Measurements from ENCODE around the gene TIGD2. TPM values are rescaled to one million over a fixed set of nuclear protein-coding genes. Genes with fewer than 3 reads are reported as not detected.

The TIGD2 gene
- total RNA-seq, 1 donor from 2014 or later = 10.8 TPM

- no peak for TF ChIP-seq CTCF (IDR thresholded peaks at IDR 0.05; ENCODE audit: unreplicated experiment)
- H3K9me3 Mint-ChIP-seq = no peaks in the 10 kb centered on the region
- peak overlapping the region; percentile 77 for H3K4me3 Mint-ChIP-seq
- H3K36me3 Mint-ChIP-seq = peaks cover 14% of the 10 kb centered on the region
- H3K27me3 Mint-ChIP-seq (ENCODE audit: low read depth) = peaks cover 6% of the 10 kb centered on the region
- H3K27ac Mint-ChIP-seq = peak overlapping the region; percentile 82
- DNase-seq (ENCODE audit: low spot score in 2 of 2, unreplicated experiment in 2 of 2) = no peak
- peaks cover 26% of the 10 kb centered on the region for H3K4me1 Mint-ChIP-seq
These were observed 770 bp upstream of the TIGD2 start for GRCh38 chr4:89110541-89110985.

GRCh38 chr4:89111833-89112563 lies 665 bp downstream of the TIGD2 start:
- no peak for TF ChIP-seq CTCF (IDR thresholded peaks at IDR 0.05; ENCODE audit: unreplicated experiment)
- Mint-ChIP-seq H3K4me1 (peaks cover 28% of the 10 kb centered on the region), H3K36me3 (peaks cover 14% of the 10 kb centered on the region), H3K4me3 (peak overlapping the region; percentile 77), H3K9me3 (no peaks in the 10 kb centered on the region), H3K27ac (peak overlapping the region; percentile 93), H3K27me3 (ENCODE audit: low read depth) (peaks cover 6% of the 10 kb centered on the region)
- DNase-seq (ENCODE audit: low spot score in 2 of 2, unreplicated experiment in 2 of 2) = no peak

GRCh38 chr4:89113415-89113814 lies 2.1 kb downstream of the TIGD2 start:
- H3K4me1 Mint-ChIP-seq = peaks cover 28% of the 10 kb centered on the region
- H3K36me3 Mint-ChIP-seq = peaks cover 14% of the 10 kb centered on the region
- H3K27ac Mint-ChIP-seq = no peak overlapping the region
- no peak for TF ChIP-seq CTCF (IDR thresholded peaks at IDR 0.05; ENCODE audit: unreplicated experiment)
- no peaks in the 10 kb centered on the region for H3K9me3 Mint-ChIP-seq
- H3K4me3 Mint-ChIP-seq = no peak overlapping the region
- no peaks in the 10 kb centered on the region for H3K27me3 Mint-ChIP-seq (ENCODE audit: low read depth)
- no peak for DNase-seq (ENCODE audit: low spot score in 2 of 2, unreplicated experiment in 2 of 2)

- H3K27ac Mint-ChIP-seq = no peak overlapping the region
- H3K4me3 Mint-ChIP-seq = no peak overlapping the region
- H3K36me3 Mint-ChIP-seq = peaks cover 14% of the 10 kb centered on the region
- no peaks in the 10 kb centered on the region for H3K27me3 Mint-ChIP-seq (ENCODE audit: low read depth)
- H3K4me1 Mint-ChIP-seq = peaks cover 28% of the 10 kb centered on the region
- H3K9me3 Mint-ChIP-seq = no peaks in the 10 kb centered on the region
- no peak for TF ChIP-seq CTCF (IDR thresholded peaks at IDR 0.05; ENCODE audit: unreplicated experiment)
- no peak for DNase-seq (ENCODE audit: low spot score in 2 of 2, unreplicated experiment in 2 of 2)
These were observed 2.8 kb downstream of the TIGD2 start for GRCh38 chr4:89114100-89114499.

- H3K4me1 Mint-ChIP-seq = peaks cover 14% of the 10 kb centered on the region
- no peak overlapping the region for H3K27ac Mint-ChIP-seq
- no peak for TF ChIP-seq CTCF (IDR thresholded peaks at IDR 0.05; ENCODE audit: unreplicated experiment)
- no peak overlapping the region for H3K4me3 Mint-ChIP-seq
- peaks cover 14% of the 10 kb centered on the region for H3K36me3 Mint-ChIP-seq
- no peaks in the 10 kb centered on the region for H3K27me3 Mint-ChIP-seq (ENCODE audit: low read depth)
- no peaks in the 10 kb centered on the region for H3K9me3 Mint-ChIP-seq
- DNase-seq (ENCODE audit: low spot score in 2 of 2, unreplicated experiment in 2 of 2) = no peak
These were observed 5.8 kb downstream of the TIGD2 start for GRCh38 chr4:89117115-89117514.

Measured in mesothelial cell of epicardium (in vitro differentiated cells).